GM21737 (cell line): ENCODE results near the gene DNAI1.

Source experiments
- ATAC-seq: cut with Tn5 transposase; IDR thresholded peaks from one replicate; pipeline ENCODE4 v1.9.1; 2021; ENCODE audit warnings: mild to moderate bottlenecking, moderate library complexity; ENCODE audit not compliant: unreplicated experiment

DNAI1 gene

DNA sequence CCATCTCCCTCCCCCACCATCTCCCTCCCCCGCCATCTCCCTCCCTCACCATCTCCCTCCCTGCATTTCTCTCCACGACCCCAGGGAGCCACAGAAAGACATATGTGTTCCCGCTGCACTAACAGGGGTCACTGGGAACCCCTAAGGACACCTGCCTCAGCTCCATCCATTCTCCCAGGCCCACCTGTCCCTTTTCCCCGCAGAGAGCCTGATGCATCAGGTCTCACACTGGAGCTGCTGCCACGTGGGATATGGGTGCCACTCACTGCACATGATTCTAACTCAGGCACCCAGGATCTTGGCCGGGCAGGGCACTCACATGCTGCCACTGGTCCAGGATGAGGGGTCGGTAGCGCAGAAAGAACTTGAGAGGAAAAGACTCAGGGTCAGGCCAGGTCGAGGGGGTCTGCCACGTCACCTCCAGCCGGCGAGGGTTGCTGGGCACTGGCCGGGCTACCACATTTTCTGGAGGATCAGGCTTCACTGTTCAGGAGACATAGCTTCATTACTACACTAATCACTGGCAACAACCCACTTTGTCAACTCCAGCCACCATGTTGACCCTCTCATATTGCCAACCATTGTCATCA lies 97.4 kb downstream of the DNAI1 start:
- ATAC-seq = no peak

DNA sequence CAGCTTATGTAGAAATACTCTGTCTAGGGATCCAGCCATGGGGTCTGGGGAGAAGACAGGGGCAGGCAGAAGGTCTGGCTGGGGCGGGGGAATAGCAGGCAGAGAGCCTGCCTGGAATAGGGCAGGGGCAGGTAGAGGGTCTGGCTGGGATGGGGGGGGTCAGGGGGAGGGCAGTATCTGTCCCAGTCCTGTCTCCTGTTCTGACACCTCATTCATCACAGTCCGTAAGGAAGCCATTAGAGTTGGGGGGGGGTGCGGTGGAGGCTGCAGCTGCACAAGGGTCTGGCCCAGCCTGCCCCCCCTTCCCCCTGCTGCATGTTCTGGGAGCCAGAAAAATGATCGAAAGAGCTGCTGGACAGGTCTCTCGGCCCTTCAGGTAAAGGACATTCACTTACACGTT lies 98.3 kb downstream of the DNAI1 start:
- no peak for ATAC-seq

DNA sequence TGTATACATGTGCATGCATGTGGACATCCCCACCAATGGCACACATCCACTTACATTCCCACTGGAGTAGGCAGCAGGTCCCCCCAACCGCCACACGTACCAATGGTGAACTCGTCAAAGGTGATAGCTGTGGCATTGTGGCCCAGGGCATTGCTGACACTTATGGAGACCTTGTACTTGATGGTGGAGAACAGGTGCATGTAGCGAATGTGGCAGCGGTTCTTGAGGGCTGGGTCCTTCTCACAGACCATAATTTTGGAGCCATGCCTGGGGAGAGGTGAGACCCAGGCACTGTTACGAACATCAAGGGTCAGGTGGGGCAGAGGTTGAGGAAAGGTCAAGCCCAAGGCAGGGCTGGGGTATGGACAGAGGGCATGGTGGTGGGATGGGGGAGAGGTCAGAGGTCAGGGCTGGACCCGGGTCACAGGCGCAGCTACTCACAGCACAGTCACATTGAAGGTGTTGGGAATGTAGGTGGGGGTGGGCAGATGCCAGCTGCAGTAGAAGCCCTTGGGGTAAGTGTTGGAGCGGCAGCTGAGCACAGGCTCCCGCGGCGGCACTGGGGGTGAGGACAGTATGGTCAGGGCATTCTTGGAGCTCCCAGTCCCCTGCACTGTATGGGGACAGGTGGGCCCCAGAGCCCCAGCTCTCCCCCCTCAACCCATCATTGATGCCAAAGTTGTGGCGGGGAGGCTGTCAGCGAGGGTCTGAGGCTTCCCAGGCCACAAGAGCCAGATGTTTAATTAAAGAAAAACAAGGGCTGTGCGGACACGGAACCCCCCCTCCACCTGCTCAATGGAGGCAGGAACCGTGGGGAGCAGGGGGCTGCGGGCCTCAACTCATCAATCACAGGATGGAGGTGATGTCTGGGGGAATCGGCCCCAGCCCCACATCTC lies 99.1 kb downstream of the DNAI1 start:
- no peak for ATAC-seq

DNA sequence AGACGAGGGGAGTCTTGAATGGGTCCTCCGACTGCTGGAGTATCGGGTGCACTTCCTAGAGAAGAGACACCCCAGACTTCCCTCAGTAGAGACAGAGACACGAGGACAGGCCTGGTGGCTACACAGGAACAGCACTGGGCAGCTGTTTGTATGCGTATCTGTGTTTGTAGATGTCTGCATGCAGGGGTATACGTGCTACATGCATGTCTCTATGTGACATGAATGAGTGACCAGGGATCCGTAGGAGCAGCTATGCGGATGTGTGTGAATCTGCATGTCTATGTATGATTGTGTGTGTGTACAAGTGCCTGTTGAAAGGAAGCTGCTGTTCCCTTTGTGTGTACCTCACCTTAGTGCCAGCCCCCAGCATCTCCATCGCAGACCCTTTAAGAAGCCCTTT lies 99.8 kb downstream of the DNAI1 start:
- no peak for ATAC-seq

DNA sequence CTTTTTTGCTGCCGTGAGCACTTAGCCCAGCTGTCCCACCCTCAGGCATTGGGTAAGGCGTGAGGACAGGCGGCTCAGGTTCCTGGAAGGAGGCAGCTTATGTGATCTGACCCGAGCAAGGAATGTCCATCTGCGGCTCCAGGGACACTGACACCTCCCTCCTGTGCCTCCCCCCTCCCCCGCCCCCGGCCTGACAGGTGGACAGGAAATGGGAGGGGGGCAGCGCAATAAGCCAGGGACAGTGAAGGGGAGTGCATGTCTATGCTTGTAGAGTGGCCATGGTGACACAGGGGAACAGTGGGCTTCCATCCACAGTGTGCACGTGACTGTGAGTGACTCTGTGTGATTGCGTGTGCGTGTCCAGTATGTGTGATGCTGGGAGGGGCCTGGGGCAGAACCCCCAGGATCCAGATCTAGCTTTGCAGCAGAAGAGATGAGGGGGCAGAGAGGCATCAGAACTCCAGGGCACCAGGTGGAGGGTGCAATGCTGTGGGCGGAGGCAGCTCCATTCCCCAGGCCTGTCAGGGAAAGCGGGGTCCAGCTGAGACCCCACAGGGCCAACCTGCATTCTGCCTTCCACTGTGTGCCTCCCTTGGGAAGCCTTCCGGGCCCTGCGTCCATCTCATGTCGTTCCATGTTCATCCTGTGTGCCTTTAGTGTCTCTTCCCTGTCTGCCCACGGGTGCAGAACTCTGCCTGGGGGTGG lies 100.5 kb downstream of the DNAI1 start:
- ATAC-seq = no peak

DNA sequence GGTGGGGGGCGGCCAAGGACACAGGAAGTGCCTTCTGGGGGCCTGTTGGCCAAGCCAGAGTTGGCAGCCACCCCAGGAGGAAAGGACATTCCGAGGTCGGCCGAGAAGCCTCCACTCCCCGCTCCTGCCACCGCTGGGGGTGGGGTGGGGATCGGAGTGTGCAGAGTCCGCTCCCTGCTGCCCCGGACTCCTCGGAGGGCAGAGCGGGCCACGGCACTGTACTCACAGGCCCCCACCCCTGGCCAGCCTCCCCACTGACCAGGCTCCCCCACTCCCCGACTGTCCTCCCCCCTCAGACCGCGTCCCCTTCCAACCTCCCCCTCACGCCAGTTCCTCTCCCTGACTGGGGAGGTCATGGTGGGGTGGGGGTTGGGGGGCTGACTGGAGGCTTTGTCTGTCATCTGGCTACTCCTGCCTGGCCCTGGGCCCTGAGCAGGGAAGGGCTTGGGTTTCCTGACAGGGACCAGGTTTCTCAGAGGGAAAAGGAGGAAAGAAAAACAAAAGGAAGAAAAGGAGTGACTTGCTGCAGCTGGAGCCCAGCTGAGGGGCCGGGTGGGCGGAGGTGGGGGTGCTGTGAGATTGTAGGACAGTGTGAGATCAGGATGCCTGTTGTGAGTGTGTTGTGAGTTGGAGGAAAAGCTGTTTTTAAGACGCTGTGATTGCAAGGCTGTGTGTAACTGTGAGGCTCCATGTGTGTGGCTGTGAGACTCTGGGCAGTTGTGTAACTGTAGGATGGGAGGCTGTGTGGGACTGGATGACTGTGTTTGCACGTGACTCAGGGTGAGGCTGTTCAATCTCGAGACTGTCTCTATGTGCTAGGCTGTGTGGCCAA lies 101.2 kb downstream of the DNAI1 start:
- ATAC-seq = no peak

DNA sequence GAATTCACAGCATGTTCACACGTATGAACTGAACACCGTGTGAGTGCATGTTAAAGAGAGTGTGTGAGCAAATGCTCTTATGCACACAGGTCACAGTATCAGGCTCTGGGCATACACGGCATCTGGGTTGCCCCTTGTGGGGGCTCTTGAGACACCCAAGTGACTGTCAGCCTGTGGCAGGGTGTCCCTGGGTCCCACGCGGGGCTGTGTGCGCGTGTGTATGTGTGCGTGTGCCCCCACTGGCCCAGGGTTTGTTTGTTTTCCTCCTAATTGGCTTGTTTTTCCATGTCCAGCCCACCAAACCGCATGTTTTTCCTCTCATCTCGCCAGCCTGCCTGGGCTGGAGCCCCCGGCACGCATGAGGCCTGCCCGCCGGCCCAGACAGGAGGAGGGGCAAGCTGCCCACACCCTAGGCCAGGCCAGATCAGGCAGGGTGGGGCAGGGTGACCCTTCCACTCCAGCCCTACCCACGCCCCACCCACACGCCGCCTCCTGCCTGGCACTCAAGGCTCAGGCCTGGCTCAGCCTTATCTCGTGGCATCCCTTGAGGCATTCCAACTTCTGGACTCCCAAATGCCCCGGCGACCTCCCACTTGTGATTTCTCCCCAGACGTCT lies 102.1 kb downstream of the DNAI1 start:
- ATAC-seq = no peak

DNA sequence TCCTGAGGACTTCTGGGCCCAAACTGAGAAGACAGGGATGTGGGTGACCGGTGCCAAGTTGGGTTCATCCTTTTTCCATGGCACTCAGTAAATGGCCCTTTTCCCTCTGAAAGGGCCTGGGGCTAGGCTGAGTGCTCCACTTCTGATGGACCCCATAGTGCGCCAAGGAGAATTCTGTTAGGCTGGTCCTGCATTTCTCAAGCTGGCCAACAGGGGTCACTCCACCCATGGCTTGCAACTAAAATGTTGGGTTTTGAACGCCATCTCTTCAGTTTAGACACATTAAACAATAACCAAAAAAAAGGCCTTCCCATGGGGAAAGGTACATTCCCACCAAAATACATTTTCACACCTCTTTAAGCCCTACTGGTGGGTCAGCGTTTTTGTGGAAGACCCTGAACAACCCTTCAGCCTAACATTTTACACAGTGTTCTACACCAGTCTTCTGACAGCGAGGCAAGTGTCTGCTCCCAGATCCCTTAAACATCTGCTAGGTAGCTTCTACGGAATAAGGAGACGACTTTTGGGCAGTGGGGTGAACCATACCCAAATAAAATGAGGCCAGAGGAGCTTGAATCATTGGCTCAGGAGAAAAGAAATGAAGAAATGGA lies 103.6 kb downstream of the DNAI1 start:
- no peak for ATAC-seq

DNA sequence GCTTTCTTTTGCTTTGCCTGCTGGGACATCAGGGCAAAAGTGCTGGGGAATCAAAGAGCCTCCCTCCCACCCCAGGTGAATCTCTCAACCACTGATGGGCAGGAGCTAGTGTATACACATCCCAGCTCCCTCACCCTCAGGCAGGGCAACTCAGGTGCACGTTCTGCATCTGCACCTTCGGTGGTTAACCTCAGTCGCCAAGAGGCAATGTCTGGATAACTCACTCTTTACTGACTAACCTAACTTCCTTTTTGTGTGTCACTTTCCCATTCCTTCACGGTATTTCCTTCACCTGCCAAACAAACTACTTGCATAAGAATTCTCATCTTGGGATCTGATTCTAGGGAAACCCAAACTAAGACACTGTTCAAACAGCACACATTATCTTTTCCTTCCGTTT lies 104.7 kb downstream of the DNAI1 start:
- no peak for ATAC-seq

DNA sequence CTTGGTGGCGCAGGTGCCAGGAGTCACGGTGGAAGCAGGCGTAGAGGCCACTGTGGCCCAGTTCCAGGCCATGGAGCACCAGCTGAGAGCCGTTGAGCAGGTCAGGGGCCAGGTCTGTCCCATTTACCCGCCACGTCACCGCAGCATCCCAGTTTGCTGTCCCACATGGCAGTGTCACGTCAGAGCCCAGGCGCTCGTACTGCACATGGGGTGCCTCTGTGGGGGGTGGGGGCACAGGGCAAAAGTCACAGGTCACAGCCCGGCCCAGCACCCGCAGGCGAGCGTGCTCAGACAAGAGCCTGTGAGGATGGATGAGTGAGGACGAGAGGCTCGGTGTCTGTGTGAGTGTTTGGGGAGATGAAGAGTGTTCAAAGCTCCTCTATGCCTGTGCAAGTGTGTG lies 106.0 kb downstream of the DNAI1 start:
- ATAC-seq = no peak

DNA sequence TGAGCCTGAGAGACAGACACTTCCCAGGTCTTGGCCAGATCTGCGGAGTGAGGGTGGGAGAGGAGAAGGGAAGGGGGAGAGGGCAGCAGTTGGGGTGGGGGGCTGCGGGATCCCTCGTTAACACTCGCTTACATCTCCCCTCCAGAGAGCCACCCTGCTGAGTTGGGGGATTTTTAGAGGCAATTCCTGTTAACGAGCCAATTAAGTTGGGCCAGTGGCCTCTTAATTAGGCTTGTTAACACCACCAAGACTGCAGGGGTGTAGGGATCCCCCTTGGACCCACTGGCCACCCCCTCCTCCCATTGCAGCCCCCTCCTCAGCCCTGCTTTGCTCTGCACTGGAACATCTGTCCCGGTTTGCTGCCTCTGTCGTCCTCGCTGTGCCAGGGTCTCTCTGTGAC lies 107.3 kb downstream of the DNAI1 start:
- ATAC-seq = no peak

DNA sequence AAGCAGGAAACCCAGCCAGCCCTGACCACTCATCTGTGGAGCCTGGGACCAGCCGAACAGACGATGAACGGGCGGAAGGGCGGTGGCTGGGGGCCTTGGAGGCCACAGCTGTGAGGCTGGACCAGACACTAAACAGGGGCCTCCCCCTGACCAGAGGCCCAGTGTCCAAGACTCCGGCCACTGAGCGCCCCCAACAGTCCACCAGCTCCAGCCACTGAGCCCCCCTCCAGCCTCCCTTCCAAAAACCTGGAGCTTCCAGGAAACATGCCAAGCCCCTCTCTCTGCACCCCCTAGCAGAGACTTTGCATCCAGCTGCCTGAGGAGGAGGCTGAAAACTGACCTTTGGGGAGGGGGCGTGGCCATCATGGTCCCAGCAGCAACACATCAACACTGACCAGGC lies 107.7 kb downstream of the DNAI1 start:
- no peak for ATAC-seq

DNA sequence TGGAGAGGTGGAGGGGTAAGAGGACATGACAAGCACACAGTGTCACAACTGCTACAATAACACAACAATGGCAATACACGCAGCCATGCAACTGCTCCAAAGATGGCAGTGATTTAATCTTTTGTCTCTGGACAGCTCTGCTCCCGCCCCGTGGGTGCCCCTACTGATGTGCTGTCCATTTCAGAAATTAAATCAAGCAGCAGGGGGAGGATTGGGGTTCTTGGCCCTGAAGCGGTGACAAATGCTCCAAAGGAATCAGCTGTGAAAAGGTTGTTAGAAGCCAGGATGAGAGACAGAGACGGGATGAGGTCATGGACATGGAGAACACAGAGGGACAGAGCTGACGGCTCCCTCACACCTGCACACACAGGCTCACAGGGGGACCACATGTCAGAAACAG lies 108.4 kb downstream of the DNAI1 start:
- ATAC-seq = no peak

DNA sequence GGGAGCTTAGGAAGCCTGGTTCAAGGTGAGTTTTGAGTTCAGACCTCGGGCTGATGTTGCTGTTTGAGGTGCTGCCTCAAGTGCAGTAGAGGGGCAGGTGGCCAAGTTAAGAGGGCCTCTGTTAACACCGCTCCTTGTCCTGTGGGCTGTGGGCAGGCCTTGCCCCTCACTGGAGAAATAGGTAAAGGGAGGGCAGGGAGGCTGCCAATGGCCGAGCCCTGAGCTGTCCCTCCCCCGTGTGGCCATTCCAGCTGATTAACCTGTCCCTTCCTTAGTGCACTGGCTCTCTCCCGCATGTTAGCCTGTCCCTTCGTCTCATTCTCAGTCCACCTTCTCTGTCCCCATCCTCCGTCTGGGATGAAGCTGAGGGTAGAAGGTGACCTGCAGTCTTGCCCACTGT lies 109.5 kb downstream of the DNAI1 start:
- ATAC-seq = no peak

DNA sequence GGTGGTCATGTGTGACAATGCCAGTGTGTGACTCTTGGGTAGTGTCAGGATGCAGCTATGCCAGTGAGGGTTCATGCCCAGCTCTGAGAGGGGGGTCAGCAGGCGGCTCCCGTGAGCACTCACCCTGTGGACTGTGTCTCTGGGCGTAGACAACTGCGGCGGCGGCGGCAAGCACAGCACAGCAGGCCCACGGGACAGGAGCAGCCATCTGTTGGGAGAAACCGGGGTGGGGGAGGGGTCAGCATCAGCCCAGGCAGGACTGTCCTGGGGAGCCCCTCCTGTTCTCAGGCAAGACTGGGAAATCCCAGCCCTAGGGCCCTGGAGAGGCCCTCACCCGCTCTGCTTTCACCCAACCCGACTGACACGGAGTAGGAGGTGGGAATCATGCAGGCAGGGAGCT lies 110.2 kb downstream of the DNAI1 start:
- ATAC-seq = no peak

DNA sequence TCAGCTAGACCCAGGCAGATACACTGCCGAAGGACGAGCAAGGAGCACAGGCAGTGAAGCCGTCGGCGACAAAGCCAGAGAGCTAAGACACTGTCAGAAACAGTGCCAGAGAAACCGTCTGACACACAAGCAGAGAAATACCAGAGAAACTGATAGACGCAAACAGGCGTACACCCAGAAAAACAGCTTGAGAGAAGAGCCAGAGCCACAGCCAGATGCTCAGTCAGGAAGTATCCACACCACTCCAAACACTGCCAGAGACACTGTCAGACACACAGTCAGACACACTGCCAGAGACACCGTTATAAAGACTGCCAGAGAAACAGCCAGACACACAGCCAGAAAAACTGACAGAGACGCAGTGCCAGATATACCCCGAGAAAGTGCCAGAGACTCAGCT lies 111.8 kb downstream of the DNAI1 start:
- ATAC-seq = no peak
